Measurements from ENCODE around the gene KCNE5.

GRCh38 chrX:109624641-109625616, at the start of gene KCNE5:
- no peak for TF ChIP-seq POLR2AphosphoS5 (IDR thresholded peaks at IDR 0.05; ENCODE audit: low read depth, low read length)
- no peak for TF ChIP-seq POLR2A (IDR thresholded peaks at IDR 0.05; ENCODE audit: low read depth, low read length)
- no peak for TF ChIP-seq TAF1 (IDR thresholded peaks at IDR 0.05; ENCODE audit: borderline replicate concordance, low read depth, low read length)

Measured in GM12892 (cell line).